ENCODE results near the gene ARHGAP5. TPM values are rescaled to one million over a fixed set of nuclear protein-coding genes. Genes with fewer than 3 reads are reported as not detected.

Gene ARHGAP5
- total and polyA plus RNA-seq, 2 experiments from 2014 or later = 22.1 to 72.6 TPM

Small RNA genes lying within 50 kb of the gene (small RNA-seq; reads per million reads assigned to genes)
- gene RNU6-7 (ENCODE audit: low replicate concordance) (not detected), gene RNU6-8 (ENCODE audit: low replicate concordance) (0.10 reads per million)

Other genes with a start within 250 kb of the ARHGAP5 start
- gene RNU6-7, start 124.7 kb downstream of the ARHGAP5 start, total RNA-seq (2014; rRNA removed; shearing (Covaris generic)) = not detected in 2 replicates
- gene RNU6-7, start 124.7 kb downstream of the ARHGAP5 start, polyA plus RNA-seq (2016; fragmentation: Nextera tagmentation; extraction: Ambion mirVana) = 39.1 TPM in 1 of 2 replicates, not detected in the other
- not detected in 2 replicates for gene RNU6-8, start 126.0 kb downstream of the ARHGAP5 start, total RNA-seq (2014; rRNA removed; shearing (Covaris generic))
- gene RNU6-8, start 126.0 kb downstream of the ARHGAP5 start, polyA plus RNA-seq (2016; fragmentation: Nextera tagmentation; extraction: Ambion mirVana) = 39.1 TPM in 1 of 2 replicates, not detected in the other